Vein endothelial cell (primary cell): Measurements from ENCODE around the gene HOXB5. TPM values are rescaled to one million over a fixed set of nuclear protein-coding genes. Genes with fewer than 3 reads are reported as not detected.

Source experiments
- small RNA-seq: library from RNA; depleted of rRNA; stranded (forward); fragments of <200 nt; gene quantifications from one replicate; pipeline ENCODE3, GENCODE V24; 2012
- total RNA-seq: library from RNA; depleted of rRNA; stranded (reverse); fragments of >200 nt; gene quantifications from 2 replicates; pipeline ENCODE4 v1.2.3, GENCODE V29; 2012

HOXB5 gene
- 0.33 and 0.86 TPM in 2 replicates for total RNA-seq

GRCh38 chr17:48593126-48593829 is at the start of gene HOXB5:
Gene HOXB5 (minus strand): TSS chr17:48593779. CDS start chr17:48593682, 97 bp downstream.

DNA sequence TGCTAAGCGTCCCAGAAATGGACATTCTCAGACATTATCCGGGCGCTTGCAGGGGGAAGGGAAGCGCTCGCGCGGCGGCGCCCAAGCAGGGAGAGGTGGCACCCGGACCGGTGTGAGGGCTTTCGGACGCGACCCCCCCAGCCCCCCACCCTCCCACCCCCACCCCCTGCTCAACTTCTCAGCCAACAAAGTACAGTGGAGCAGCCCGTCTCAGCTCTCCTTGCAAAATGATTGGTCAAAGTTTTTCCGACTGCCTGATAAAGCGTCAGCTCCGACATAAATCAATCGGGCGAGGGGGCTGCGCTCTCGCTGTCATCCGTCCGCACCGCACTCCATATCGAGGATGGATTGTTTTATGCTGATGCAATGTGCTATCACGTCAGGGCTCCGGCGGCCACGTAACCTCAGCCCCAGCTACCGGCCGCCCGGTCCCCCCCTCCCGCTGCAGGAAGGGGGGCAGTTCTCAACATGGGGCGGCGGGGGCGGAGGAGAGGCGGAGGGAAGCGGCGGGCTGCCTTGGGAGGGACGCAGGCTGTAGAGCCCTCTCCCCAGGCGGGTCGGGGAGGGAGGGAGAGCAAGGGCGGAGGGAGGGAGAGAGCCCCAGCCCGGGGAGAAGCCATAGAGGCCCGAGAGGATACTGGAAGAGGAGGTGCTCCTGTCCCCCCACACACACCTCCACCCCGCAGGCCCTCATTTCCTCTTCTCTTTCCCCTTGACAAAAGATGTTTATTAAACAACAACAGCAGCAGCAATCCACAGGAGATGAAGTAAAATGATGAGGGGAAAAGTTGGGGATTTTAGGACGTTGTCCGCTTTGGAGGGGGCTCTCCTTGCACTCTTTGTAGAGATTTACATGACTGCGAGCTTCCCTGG is 32.9 kb upstream of the HOXB5 start, which contains the start of gene HOXB9:
Gene HOXB9, minus strand, starts transcription at position 114 of the 873 bp plus-strand sequence. Its CDS starts 89 bp downstream, at position 25.

GRCh38 chr17:48615047-48615962 is 21.7 kb upstream of the HOXB5 start, which contains the start of gene HOXB8:
Gene HOXB8 (minus strand): TSS chr17:48615292. CDS start chr17:48614704, 588 bp downstream.

GRCh38 chr17:48610282-48611211 is 17.0 kb upstream of the HOXB5 start, which contains the start of gene HOXB7:
Gene HOXB7 (minus strand): TSS chr17:48611017. CDS start chr17:48610918, 99 bp downstream.

GRCh38 chr17:48604770-48605329 is 11.3 kb upstream of the HOXB5 start, which contains the start of gene HOXB6:
Gene HOXB6 (minus strand): TSS chr17:48604986. CDS start chr17:48598150, 6,836 bp downstream.

DNA sequence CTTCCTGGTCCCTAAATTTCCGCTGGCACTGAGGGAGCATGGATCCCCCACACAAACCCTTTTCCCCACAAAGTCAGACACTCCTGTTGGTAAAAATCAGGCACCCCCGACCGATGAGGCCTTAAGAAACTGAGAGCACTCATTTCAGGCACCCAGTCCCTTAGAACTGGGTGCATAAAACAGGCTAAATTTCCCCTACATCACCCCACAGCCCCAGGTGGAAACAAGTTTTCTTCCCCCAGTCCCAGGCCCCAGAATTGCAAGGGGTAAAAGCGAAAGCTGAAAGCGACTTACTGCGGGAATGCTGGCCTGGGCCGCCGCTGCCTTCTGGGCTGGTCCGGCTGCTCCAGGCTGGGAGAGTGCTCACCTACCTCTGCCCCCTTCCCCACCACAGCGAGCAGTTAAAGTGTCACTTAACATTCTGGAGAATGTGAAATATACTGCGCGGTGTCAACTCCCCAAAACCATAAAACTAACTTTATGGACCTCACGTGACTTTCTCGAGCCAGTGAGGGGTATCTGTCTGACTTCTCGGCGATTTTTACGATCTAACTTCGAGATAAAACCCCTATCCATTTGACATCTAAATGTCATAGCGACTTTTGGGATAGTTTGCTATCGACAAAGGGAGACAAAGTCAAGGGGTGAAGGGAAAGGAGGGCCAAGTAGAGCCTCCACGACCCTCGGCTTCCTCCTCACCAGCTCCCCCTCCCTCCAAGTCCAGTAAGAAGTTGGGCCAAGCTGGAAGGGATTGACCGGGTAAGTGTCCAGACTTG is 3.6 kb downstream of the HOXB5 start, which contains the start of gene HOXB3:
Gene HOXB3, minus strand, starts transcription at position 411 of the 776 bp plus-strand sequence. CDS start 37,767 bp downstream, outside the sequence.

DNA sequence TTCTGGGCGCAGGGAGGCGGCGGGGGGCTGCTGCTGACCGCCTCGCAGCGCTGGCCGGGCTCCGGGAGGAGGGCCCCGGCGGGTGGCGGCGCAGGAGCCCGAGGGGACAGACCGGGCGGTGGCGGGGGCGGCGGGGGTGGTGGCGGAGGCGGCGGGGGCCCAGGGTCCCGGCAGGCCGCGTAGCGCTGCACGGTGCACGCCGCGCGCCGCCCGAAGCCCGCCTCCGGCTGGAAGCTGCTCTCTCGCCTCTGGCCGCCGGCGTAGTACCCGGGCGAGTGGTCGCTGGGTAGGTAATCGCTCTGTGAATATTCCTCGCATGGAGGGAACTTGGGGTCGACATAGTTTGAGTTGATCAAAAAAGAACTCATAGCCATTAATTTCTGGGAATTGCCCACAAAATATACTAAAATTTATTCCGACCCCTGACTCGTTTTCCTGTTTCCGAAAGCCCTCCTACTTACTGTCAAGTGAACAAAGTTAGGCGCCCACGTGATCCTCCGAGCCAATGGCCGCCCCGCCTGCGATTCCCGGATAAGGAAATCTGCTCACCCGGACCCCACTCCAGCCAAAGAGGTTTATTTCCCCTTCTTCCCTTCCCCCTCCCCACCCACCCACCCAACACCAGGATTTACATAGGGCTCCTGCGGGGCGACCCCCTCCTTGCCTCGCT is 15.5 kb downstream of the HOXB5 start, which contains the start of gene HOXB4:
Gene HOXB4, minus strand, starts transcription at position 405 of the 670 bp plus-strand sequence. Its CDS starts 31 bp downstream, at position 374.

DNA sequence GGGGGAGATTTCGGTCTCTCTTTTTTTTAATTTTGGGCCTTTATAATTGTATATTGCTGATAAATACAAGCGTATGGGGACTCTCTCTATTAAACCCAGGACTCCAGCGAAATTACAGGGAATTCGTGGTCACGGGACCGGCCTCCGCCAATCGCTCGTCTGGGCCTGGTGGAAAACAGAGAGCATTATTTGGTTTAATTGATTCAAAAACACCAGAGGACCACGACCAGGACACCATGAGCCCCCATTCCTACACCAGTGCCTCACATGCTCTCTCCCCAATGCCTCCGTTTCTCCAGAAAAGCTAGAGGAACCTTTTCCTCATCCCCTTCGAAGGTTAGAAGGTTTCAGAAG is 48.6 kb downstream of the HOXB5 start, which contains the start of gene HOXB2:
Gene HOXB2, minus strand, starts transcription at position 88 of the 354 bp plus-strand sequence. CDS start 198 bp downstream, outside the sequence.

Small RNA genes within 50 kb of the gene (small RNA-seq; reads per million reads assigned to genes)
- gene MIR196A1: 0.29 reads per million, percentile 8 among the genes with 10 or more reads in this experiment

Other genes starting within 250 kb of the HOXB5 start
- gene SKAP1, start 163.6 kb downstream of the HOXB5 start, total RNA-seq: 0.65 TPM in 1 of 2 replicates, not detected in the other
- not detected in 2 replicates for gene HOXB1, start 62.8 kb downstream of the HOXB5 start, total RNA-seq
- 2.5 and 2.9 TPM in 2 replicates for gene HOXB2, start 48.7 kb downstream of the HOXB5 start, total RNA-seq
- gene HOXB4, start 15.4 kb downstream of the HOXB5 start, total RNA-seq: 5.2 and 6.0 TPM in 2 replicates
- gene HOXB3, start 3.5 kb downstream of the HOXB5 start, total RNA-seq: 15.7 and 21.3 TPM in 2 replicates
- gene HOXB6, start 11.2 kb upstream of the HOXB5 start, total RNA-seq: 16.0 and 19.8 TPM in 2 replicates
- gene HOXB7, start 17.2 kb upstream of the HOXB5 start, total RNA-seq: 14.4 and 17.9 TPM in 2 replicates
- gene HOXB8, start 21.5 kb upstream of the HOXB5 start, total RNA-seq: 1.4 and 4.2 TPM in 2 replicates
- 1.7 and 2.6 TPM in 2 replicates for gene HOXB9, start 32.6 kb upstream of the HOXB5 start, total RNA-seq
- gene PRAC1, start 128.7 kb upstream of the HOXB5 start, total RNA-seq: not detected in 2 replicates
- not detected in 2 replicates for gene PRAC2, start 129.4 kb upstream of the HOXB5 start, total RNA-seq
- gene HOXB13, start 135.0 kb upstream of the HOXB5 start, total RNA-seq: under 0.01 TPM in 1 of 2 replicates, not detected in the other
- not detected in 2 replicates for gene TTLL6, start 223.4 kb upstream of the HOXB5 start, total RNA-seq
- 43.8 and 49.3 TPM in 2 replicates for gene CALCOCO2, start 237.3 kb upstream of the HOXB5 start, total RNA-seq